GM12878 (cell line): ENCODE measurements around the gene PHKG2. TPM values are rescaled to one million over a fixed set of nuclear protein-coding genes. Genes with fewer than 3 reads are reported as not detected.

Experiments
- ATAC-seq: fragments of 200-7000 bp; cut with Tn5 transposase; 3 replicates; pipeline ENCODE4 v1.9.1; 2020; ENCODE audit warnings: mild to moderate bottlenecking, moderate library complexity
- BruUV-seq: library from RNA; stranded (reverse); fragments of 400-500 nt; replicated peaks from 2 replicates; lab custom pipeline; 2021; lab: Mats Ljungman, UMichigan
- CTCF ChIA-PET: fragments of 300-600 bp; sonication (Branson Sonifier 250); formaldehyde crosslinking; extraction: SDS; loops from one replicate; lab custom pipeline; 2021; ENCODE audit warnings: inconsistent platforms; lab: Yijun Ruan, JAX
- POLR2A ChIA-PET: fragments of 350-600 bp; formaldehyde crosslinking; extraction: SDS; loops from one replicate; lab custom pipeline; 2021; ENCODE audit warnings: inconsistent platforms; lab: Charles Lee
- RAD21 ChIA-PET: fragments of 300-600 bp; sonication (Branson Sonifier 250); formaldehyde crosslinking; loops from one replicate; lab custom pipeline; 2023; ENCODE audit warnings: antibody characterized with exemption; ENCODE audit not compliant: unreplicated experiment; lab: Charles Lee
- SMC1A ChIA-PET: fragments of 300-600 bp; sonication (Branson Sonifier 250); formaldehyde crosslinking; loops from one replicate; lab custom pipeline; 2023; ENCODE audit not compliant: unreplicated experiment, uncharacterized antibody; lab: Charles Lee
- DNase-seq: peaks from one replicate; pipeline ENCODE4 v3.0.0-alpha.2; 2011; ENCODE audit warnings: low read depth, low spot score
- FAIRE-seq: peaks from 3 replicates; lab custom pipeline; 2011; peaks lifted over from hg19 to GRCh38; lab: Jason Lieb, UNC
- H2AFZ ChIP-seq: 2 replicates; pipeline ENCODE4 v1.6.0; 2011; ENCODE audit warnings: low read depth, low read length, control low read depth; ENCODE audit not compliant: control insufficient read depth
- H3K27ac ChIP-seq: 2 replicates; pipeline ENCODE4 v1.5.1; 2011; ENCODE audit warnings: control low read depth; ENCODE audit not compliant: control insufficient read depth, insufficient read depth
- H3K27me3 ChIP-seq, 2 experiments: replicated peaks in 1 of 2; 2 replicates each; pipeline versions ENCODE4 v1.6.0 to v1.6.1; 2011; ENCODE audit warnings: low read length in 1 of 2; ENCODE audit not compliant: control insufficient read depth in 2 of 2, insufficient read depth in 2 of 2
- H3K36me3 ChIP-seq, 2 experiments: 2 replicates each; pipeline ENCODE4 v1.5.1; 2011; ENCODE audit warnings: low read length in 1 of 2; ENCODE audit not compliant: control insufficient read depth in 2 of 2, insufficient read depth in 2 of 2
- H3K4me1 ChIP-seq: 2 replicates; pipeline ENCODE4 v1.6.1; 2011; ENCODE audit warnings: mild to moderate bottlenecking, low read length, moderate library complexity, mixed read lengths; ENCODE audit not compliant: control insufficient read depth, insufficient read depth
- H3K4me2 ChIP-seq: 2 replicates; pipeline ENCODE4 v1.6.0; 2011; ENCODE audit warnings: control low read depth; ENCODE audit not compliant: control insufficient read depth, insufficient read depth
- H3K4me3 ChIP-seq: fragments of 200-600 bp; sonication (generic); 2 replicates; pipeline ENCODE4 v1.5.1; 2016
- H3K79me2 ChIP-seq: 2 replicates; pipeline ENCODE4 v1.6.0; 2011; ENCODE audit warnings: low read length; ENCODE audit not compliant: control insufficient read depth, insufficient read depth
- H3K9ac ChIP-seq: 2 replicates; pipeline ENCODE4 v1.8.0; 2011; ENCODE audit warnings: low read length, control low read depth, mixed read lengths; ENCODE audit not compliant: control insufficient read depth, insufficient read depth
- H3K9me3 ChIP-seq: replicated peaks from 3 replicates; pipeline ENCODE4 v1.5.1; 2011; ENCODE audit warnings: mild to moderate bottlenecking, low read length; ENCODE audit not compliant: control insufficient read depth, insufficient read depth
- H4K20me1 ChIP-seq: 2 replicates; pipeline ENCODE4 v1.6.0; 2011; ENCODE audit not compliant: control insufficient read depth, insufficient read depth
- JUND ChIP-seq: IDR thresholded peaks from 2 replicates; pipeline ENCODE4 v1.6.1; 2012; ENCODE audit warnings: low read depth, mild to moderate bottlenecking, low read length, improper control_type of control experiment, moderate library complexity
- MYB ChIP-seq: fragments of 150-350 bp; IDR thresholded peaks from 2 replicates; pipeline ENCODE4 v1.6.1; 2014; ENCODE audit warnings: mild to moderate bottlenecking, low read depth, low read length, borderline replicate concordance
- NR2C2 ChIP-seq: IDR thresholded peaks from 2 replicates; pipeline ENCODE4 v1.6.1; 2011; ENCODE audit warnings: borderline replicate concordance, low read depth; ENCODE audit not compliant: control insufficient read depth, insufficient read length
- RELA ChIP-seq: fragments of 450-650 bp; IDR thresholded peaks from 2 replicates; pipeline ENCODE4 v1.8.0; 2014; ENCODE audit warnings: borderline replicate concordance; ENCODE audit not compliant: partially characterized antibody
- SP1 ChIP-seq: IDR thresholded peaks from one replicate; pipeline ENCODE4 v1.6.1; 2011; ENCODE audit warnings: low read depth, low read length
- SREBF2 ChIP-seq: IDR thresholded peaks from 2 replicates; pipeline ENCODE4 v1.6.1; 2012; ENCODE audit warnings: mild to moderate bottlenecking, low read length
- TCF12 ChIP-seq: IDR thresholded peaks from 2 replicates; pipeline ENCODE4 v1.6.1; 2011; ENCODE audit warnings: low read depth, mild to moderate bottlenecking, low read length
- TCF3 ChIP-seq: IDR thresholded peaks from 2 replicates; pipeline ENCODE4 v1.6.1; 2012; ENCODE audit warnings: low read depth, mild to moderate bottlenecking, low read length, borderline replicate concordance; ENCODE audit not compliant: insufficient read depth
- WGBS: methylation state at CpG from one replicate; pipeline ENCODE4 v1.1.6; 2016; ENCODE audit warnings: low lambda C conversion rate; ENCODE audit not compliant: insufficient replicate concordance, insufficient coverage; ENCODE audit errors: missing lambda C conversion rate; 5-methylcytosine and 5-hydroxymethylcytosine counted together
- in situ Hi-C: fragments of 300-500 bp; cut with MboI; formaldehyde crosslinking; loops from 9 replicates; pipeline ENCODE4 v1.14.3; 2018; ENCODE audit warnings: mixed read lengths
- intact Hi-C: fragments of 100-400 bp; cut with micrococcal nuclease; formaldehyde crosslinking; loops from one replicate; pipeline ENCODE4 v1.14.2; 2022; ENCODE audit not compliant: unreplicated experiment
- polyA plus RNA-seq, 11 experiments: library from polyadenylated mRNA; depleted of rRNA in 4 of 11; unstranded in 6 of 11; stranded (reverse) in 5 of 11; fragments of >200 nt; fragmentation: Nextera tagmentation in 4 of 11; fragmentation: Illumina TruSeq in 1 of 11; extraction: Ambion mirVana in 4 of 11; extraction: Trizol in 1 of 11; gene quantifications; 1 replicate in 1 of 11; 2 replicates in 10 of 11; pipeline versions ENCODE4 v1.2.1 to v1.2.3, GENCODE V29; 2011 to 2016; ENCODE audit warnings: inconsistent platforms in 2 of 11, missing spikeins in 2 of 11, low read depth in 1 of 11
- total RNA-seq, 4 experiments: library from RNA; depleted of rRNA in 3 of 4; stranded (reverse); fragments of >200 nt in 3 of 4; fragmentation: Illumina TruSeq in 1 of 4; extraction: Trizol in 1 of 4; gene quantifications; 2 replicates each; pipeline versions ENCODE4 v1.2.1 to v1.2.3, GENCODE V29; 2013 to 2021
- TF ChIP-seq, protein P1 (sequence below): IDR thresholded peaks from 2 replicates; pipeline ENCODE4 v1.6.1; 2012; ENCODE audit warnings: low read depth, low read length, improper control_type of control experiment
- TF ChIP-seq, protein P2 (sequence below): fragments of 450-650 bp; IDR thresholded peaks from 2 replicates; pipeline ENCODE4 v1.6.1; 2018; ENCODE audit warnings: mild to moderate bottlenecking, low read depth, moderate library complexity; ENCODE audit not compliant: partially characterized antibody
- TF ChIP-seq, protein P3 (sequence below): fragments of 150-350 bp; IDR thresholded peaks from 2 replicates; pipeline ENCODE4 v1.6.1; 2014; ENCODE audit warnings: mild to moderate bottlenecking, low read depth, low read length
- TF ChIP-seq, protein P4 (sequence below): fragments of 450-650 bp; IDR thresholded peaks from 2 replicates; pipeline ENCODE4 v1.6.1; 2017; ENCODE audit warnings: mild to moderate bottlenecking, moderate library complexity

PHKG2 gene
- total and polyA plus RNA-seq, 10 of the 15 experiments (the other 5 are each of a cell fraction or from before 2014, with no cell fraction given) = 5.2 to 50.1 (median 37.2) TPM

DNA sequence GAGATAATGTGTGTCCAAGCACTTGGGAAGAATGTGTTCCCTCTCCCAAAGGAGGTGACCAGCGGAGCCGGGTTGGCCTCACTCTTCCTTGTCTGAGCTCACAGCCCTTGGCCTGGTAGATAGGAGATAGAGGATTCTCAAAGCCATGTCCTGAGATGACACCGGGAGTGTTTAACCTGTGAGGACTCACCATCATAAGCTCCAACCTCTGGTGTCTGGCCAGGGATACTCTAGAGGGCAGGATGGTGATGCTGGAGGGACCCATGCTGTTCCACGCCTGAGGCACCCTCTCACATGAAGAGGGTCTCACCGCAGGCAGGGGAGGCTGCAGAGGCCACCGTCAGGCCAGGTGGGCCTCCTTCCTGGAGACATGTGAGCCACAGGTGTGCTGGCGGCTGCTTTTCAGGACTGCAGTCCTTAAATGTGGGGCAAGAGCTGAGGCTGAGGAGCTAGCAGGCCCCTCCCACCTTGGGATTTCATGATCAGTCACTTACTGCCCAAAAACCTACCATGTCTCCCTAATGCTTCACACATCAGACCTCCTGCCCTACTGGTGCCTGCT, 45.4 kb downstream of the PHKG2 start:
- Histone ChIP-seq H3K4me2 (no peak overlapping the region), H3K27ac (no peak overlapping the region), H3K79me2 (no peaks in the 10 kb centered on the region), H3K4me1 (no peaks in the 10 kb centered on the region), H3K9ac (no peak overlapping the region), H3K27me3 (no peaks in the 10 kb centered on the region), H4K20me1 (no peaks in the 10 kb centered on the region)
- POLR2A ChIA-PET = no interaction called here
- in situ Hi-C loops = no loop called here
- SMC1A ChIA-PET = interaction anchor here (0.6 kb wide), 1 partner anchor 241 kb away, joined by 3 read pairs; no protein-coding TSS in a partner anchor
- DNase-seq = no peak
- no peak for TF ChIP-seq TCF3
- TF ChIP-seq, protein P1, sequence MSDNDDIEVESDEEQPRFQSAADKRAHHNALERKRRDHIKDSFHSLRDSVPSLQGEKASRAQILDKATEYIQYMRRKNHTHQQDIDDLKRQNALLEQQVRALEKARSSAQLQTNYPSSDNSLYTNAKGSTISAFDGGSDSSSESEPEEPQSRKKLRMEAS = no peak
- TF ChIP-seq SREBF2 = no peak
- TF ChIP-seq, protein P2, sequence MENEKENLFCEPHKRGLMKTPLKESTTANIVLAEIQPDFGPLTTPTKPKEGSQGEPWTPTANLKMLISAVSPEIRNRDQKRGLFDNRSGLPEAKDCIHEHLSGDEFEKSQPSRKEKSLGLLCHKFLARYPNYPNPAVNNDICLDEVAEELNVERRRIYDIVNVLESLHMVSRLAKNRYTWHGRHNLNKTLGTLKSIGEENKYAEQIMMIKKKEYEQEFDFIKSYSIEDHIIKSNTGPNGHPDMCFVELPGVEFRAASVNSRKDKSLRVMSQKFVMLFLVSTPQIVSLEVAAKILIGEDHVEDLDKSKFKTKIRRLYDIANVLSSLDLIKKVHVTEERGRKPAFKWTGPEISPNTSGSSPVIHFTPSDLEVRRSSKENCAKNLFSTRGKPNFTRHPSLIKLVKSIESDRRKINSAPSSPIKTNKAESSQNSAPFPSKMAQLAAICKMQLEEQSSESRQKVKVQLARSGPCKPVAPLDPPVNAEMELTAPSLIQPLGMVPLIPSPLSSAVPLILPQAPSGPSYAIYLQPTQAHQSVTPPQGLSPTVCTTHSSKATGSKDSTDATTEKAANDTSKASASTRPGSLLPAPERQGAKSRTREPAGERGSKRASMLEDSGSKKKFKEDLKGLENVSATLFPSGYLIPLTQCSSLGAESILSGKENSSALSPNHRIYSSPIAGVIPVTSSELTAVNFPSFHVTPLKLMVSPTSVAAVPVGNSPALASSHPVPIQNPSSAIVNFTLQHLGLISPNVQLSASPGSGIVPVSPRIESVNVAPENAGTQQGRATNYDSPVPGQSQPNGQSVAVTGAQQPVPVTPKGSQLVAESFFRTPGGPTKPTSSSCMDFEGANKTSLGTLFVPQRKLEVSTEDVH = no peak
- no peak for TF ChIP-seq MYB
- no peak for TF ChIP-seq JUND
- no peak for TF ChIP-seq NR2C2
- TF ChIP-seq, protein P3, sequence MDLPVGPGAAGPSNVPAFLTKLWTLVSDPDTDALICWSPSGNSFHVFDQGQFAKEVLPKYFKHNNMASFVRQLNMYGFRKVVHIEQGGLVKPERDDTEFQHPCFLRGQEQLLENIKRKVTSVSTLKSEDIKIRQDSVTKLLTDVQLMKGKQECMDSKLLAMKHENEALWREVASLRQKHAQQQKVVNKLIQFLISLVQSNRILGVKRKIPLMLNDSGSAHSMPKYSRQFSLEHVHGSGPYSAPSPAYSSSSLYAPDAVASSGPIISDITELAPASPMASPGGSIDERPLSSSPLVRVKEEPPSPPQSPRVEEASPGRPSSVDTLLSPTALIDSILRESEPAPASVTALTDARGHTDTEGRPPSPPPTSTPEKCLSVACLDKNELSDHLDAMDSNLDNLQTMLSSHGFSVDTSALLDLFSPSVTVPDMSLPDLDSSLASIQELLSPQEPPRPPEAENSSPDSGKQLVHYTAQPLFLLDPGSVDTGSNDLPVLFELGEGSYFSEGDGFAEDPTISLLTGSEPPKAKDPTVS = no peak
- no peak for TF ChIP-seq SP1
- no peak for TF ChIP-seq RELA
- TF ChIP-seq, protein P4, sequence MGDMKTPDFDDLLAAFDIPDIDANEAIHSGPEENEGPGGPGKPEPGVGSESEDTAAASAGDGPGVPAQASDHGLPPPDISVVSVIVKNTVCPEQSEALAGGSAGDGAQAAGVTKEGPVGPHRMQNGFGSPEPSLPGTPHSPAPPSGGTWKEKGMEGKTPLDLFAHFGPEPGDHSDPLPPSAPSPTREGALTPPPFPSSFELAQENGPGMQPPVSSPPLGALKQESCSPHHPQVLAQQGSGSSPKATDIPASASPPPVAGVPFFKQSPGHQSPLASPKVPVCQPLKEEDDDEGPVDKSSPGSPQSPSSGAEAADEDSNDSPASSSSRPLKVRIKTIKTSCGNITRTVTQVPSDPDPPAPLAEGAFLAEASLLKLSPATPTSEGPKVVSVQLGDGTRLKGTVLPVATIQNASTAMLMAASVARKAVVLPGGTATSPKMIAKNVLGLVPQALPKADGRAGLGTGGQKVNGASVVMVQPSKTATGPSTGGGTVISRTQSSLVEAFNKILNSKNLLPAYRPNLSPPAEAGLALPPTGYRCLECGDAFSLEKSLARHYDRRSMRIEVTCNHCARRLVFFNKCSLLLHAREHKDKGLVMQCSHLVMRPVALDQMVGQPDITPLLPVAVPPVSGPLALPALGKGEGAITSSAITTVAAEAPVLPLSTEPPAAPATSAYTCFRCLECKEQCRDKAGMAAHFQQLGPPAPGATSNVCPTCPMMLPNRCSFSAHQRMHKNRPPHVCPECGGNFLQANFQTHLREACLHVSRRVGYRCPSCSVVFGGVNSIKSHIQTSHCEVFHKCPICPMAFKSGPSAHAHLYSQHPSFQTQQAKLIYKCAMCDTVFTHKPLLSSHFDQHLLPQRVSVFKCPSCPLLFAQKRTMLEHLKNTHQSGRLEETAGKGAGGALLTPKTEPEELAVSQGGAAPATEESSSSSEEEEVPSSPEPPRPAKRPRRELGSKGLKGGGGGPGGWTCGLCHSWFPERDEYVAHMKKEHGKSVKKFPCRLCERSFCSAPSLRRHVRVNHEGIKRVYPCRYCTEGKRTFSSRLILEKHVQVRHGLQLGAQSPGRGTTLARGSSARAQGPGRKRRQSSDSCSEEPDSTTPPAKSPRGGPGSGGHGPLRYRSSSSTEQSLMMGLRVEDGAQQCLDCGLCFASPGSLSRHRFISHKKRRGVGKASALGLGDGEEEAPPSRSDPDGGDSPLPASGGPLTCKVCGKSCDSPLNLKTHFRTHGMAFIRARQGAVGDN = no peak
- no peak for TF ChIP-seq TCF12
- TF ChIP-seq, all 136 proteins: peak for 0
- BruUV-seq = no TSS peak
- ATAC-seq = no peak
- no peaks in the 10 kb centered on the region for H3K9me3 ChIP-seq
- ChIA-PET CTCF (interaction anchor here (0.8 to 1.2 kb wide), 3 partner anchors 15 to 1075 kb away, joined by 3 to 5 read pairs (median 3); no protein-coding TSS in a partner anchor), RAD21 (no interaction called here)
- FAIRE-seq = no peak
- no peaks in the 10 kb centered on the region for H3K36me3 ChIP-seq
- intact Hi-C loops = no loop called here
- H3K4me3 ChIP-seq = no peak overlapping the region
- 72% methylated on average over 7 of the region's 7 CpGs for WGBS
- H2AFZ ChIP-seq = no peak overlapping the region
